OCI-M1 (cell line): Measurements from ENCODE around the gene SSPN.
A peak's percentile ranks its signal among the peaks of the same experiment; 100 is the strongest.
"Not testable (repeated sequence)": the region's sequence is repeated elsewhere in the genome, so short reads cannot be mapped to it uniquely, and the experiment has no call there.

ENCODE experiments used
- DNase-seq: peaks from one replicate; lab custom pipeline; 2025; lab: John Stamatoyannopoulos, UW

Gene SSPN

GRCh38 chr12:26229910-26230309 lies 34.5 kb downstream of the SSPN start:
- no peak for DNase-seq

DNA sequence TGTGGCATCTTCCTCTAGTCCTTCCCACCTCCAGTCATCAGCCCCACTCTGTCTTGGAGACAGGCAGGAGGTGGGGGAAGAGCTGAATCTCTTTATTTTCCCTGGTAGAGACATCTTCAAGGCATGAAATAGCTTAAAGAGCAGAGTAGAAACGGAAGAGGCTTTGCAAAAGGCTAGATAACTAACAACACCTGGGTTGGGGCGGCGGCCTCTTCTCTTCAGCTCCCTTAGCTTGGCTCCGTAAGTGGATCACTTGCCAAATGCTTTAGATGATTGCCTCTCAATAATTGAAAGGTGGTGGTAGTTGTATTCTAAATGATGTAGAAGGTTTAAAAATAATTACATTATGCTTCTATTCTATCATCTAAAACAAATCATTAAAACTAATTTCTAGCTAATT lies 36.1 kb downstream of the SSPN start:
- DNase-seq: no peak

DNA sequence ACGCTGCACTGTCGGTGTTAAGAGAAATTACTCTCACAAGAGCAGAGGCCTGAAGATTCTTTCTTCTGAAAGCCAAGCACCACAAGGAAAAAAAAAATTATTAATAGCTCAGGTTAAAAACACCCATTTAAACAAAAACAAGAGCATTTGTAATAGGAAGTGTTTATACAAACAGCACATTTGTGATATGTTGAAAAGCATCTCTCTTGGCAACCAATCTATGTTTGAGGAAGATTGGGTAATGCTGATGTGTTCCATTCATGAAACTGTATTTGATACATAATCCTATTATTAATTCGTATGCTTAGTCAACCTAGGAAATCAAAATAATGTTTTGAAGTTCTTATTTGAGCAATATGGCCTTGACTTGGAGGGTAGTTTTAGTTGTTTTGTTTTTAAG lies 36.5 kb downstream of the SSPN start:
- DNase-seq: no peak

DNA sequence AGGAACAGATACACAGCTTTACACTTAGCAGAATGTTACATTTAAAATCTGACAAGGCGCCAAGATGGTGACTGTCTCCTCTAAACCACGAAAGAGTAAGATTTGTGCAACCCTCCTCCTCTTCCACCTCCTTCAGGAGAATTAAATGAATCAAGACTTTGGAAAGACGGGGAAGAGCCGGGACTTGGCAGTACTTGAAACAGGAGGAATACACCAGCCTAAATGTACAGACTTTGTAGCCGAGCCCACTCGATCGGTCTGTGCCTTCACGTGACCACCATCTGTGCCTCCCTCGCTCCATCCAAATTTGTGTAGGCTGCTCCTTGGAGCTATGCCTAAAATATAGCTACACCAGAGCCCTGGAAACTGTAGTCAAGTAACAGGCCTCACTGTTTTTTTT lies 38.3 kb downstream of the SSPN start:
- no peak for DNase-seq

DNA sequence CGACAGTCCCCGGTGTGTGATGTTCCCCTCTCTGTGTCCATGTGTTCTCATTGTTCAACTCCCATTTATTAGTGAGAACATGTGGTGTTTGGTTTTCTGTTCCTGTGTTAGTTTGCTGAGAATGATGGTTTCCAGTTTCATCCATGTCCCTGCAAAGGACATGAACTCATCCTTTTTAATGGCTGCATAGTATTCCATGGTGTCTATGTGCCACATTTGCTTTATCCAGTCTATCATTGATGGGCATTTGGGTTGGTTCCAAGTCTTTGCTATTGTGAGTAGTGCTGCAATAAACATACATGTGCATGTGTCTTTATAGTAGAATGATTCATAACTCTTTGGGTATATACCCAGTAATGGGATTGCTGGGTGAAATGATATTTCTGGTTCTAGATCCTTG lies 40.1 kb downstream of the SSPN start:
- DNase-seq: not testable (repeated sequence)

- DNase-seq: no peak
Measured at GRCh38 chr12:26238341-26239121, 43.2 kb downstream of the SSPN start.

DNA sequence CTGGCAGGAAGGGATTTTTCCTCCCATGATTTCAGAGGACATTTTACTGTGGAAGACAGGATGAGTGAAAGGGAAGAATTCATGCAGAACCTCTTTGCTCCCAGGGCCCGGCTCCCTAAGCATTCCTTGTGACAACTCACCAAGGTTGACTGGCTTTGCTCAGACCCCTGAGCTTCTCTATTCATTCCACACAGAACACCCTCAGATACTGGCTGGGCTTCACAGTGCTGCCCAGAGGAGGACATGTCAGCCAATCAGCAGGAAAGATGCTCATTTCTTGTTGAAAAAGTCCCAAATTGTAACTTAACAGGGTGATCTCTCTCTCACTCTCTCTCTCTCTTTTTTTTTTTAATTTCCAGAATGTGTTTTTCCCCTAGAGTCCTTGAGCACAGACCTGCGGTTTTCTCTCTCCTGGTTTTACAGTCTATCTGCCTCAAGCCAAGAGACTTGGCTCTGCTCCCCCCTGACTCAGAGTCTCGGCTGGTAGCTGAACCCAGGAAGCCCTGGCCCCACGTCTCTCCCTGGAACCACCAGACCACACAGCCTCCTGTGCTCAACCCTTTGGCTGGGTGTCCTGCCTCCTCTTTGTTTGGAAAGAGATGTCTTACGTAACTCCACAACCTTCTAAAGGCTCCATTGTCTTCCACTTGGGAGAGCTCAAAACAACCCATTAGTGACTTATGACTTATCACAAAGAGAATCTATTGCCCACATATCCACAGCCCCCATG lies 43.9 kb downstream of the SSPN start:
- no peak for DNase-seq

DNA sequence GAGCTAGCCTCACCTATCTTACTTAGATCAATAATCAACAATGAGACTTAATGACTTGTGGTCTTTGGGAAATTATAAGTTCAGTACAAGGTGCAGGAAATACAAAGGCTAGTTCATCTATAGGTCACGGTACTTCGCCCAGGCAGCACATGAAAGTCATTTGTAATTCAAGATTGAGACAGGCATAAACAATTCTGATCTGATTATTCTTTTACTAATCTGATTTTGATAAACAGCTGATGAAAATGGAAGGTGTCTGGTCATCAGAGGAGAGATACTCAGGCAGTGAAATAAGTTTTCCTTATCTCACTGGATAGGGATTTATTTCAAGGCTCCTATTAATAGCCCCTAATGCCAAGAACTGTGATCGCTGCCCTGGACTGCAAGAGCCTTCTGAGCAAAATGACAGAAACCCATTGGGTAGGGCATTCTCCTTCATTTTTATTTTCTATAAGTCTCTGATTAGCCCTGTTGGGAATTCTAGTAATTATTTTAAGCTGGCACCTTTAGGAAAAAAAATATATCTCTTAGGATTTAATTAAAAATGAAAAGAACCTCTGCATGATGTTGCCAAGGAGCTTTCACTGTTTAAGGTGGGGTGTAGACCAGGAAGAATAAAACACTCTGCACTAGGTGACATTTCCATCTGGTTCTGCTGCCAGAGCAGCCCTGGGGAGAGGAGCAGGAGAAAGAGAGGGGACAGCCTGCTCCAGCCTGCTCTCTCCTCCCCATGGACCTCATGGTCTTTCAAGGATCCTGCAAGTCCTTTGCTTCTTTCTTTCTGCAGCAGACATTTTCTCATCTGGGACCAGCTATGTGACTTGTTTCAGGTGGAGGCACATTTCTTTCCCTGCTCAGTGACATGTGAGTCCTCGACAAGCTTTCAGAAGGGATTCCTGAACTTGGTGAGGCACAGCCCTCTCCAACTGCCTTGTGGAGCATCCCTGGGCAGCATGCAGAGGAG lies 44.8 kb downstream of the SSPN start:
- no peak for DNase-seq

DNA sequence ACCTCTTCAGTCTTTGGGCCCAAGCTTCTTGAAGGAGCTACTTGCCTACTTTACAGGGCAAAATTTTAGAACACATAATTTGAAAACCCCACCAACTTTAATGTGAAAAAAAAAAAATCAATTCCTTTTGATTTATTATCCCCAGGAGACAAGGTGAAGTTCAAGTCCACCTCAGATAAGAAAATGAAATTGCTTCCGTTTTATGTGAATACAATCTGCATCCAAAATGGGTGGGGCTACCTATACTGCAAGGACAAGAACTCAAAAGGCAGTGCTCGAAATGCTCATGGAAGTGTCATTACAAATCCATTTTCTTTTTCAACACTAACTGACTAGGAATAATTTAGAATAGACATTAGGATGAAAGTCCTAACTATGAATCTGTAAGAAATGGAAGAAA lies 45.7 kb downstream of the SSPN start:
- DNase-seq: no peak

GRCh38 chr12:26242683-26243082 lies 47.3 kb downstream of the SSPN start:
- DNase-seq: no peak

- no peak for DNase-seq
Measured at GRCh38 chr12:26244503-26244902, 49.1 kb downstream of the SSPN start.

DNA sequence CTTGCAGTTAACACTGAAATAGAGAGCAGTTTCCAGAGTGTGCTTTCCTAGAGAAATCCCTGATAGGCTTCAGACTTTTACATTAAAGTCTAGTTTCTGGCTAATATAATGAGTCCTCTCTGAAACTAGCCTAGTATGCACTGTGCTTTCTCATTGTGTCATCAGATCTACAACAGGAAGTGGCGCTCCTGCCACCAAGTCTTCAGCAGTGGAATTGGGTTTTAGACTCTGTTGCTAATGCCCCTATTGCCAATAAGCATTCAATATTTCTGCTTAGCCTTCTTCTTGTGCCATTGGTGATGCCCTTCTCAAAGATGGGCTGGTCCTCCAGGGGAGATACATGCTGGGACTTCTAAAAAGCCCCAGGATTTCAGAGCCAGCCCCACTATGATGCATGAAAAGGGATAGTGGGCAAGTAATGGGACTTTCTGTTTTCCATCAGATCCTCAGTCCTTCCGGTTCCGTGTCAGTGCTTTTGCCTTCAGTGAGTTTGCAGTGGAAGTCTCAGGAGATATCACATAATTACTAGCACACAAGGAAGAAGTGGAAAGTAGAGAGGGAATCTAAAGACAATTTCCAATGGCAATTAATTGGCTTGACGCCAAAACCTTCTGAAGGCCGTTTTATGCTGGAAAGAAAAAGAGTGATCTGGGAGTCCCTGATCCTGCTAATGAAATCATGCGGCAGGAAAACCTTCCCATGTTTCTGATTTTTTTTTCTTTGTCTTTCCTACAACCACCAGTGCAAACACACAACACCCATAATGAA lies 50.0 kb downstream of the SSPN start:
- peak; percentile 45 for DNase-seq

GRCh38 chr12:26246483-26247164 lies 51.3 kb downstream of the SSPN start:
- no peak for DNase-seq

DNA sequence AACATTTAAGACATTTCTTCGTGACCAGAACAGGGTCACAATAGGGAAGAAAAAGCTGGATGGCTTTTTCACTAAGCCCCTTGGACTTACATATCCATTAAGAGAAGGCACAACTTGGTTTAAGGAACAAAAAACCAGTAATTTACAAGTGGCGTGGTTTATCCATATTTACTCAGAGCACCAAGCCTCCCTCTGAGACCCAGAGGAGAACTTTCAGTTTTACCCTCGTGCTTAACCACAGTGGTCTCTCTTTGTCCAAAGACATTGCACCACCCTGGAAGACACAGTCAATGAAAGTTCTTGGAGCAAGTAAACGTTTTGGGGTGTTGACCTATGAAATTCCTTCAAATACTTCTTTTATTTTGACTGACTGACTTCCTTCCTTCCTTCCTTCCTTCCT lies 52.5 kb downstream of the SSPN start:
- DNase-seq: peak; percentile 62

- DNase-seq: no peak
Measured at GRCh38 chr12:26250801-26251200, 55.4 kb downstream of the SSPN start.

- no peak for DNase-seq
Measured at GRCh38 chr12:26251600-26251999, 56.2 kb downstream of the SSPN start.

DNA sequence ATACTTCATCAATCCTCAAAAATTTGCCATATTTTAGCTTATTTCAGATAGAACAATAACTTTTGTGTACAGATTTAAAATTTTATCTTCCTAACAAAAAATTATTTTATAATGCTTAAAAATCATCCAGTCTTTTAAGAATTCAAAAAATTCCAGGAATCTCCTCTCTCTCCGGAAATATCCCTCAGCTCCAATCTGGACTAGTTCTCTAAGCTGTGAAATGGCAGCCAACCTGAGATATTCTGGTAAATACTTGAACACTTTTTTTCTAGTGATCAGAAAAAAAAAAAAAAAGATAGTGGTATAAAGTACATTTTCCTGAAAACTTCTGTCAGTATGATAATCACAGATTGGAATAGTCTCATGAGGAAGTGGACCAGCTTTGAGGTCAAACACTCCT lies 57.6 kb downstream of the SSPN start:
- DNase-seq: no peak

DNA sequence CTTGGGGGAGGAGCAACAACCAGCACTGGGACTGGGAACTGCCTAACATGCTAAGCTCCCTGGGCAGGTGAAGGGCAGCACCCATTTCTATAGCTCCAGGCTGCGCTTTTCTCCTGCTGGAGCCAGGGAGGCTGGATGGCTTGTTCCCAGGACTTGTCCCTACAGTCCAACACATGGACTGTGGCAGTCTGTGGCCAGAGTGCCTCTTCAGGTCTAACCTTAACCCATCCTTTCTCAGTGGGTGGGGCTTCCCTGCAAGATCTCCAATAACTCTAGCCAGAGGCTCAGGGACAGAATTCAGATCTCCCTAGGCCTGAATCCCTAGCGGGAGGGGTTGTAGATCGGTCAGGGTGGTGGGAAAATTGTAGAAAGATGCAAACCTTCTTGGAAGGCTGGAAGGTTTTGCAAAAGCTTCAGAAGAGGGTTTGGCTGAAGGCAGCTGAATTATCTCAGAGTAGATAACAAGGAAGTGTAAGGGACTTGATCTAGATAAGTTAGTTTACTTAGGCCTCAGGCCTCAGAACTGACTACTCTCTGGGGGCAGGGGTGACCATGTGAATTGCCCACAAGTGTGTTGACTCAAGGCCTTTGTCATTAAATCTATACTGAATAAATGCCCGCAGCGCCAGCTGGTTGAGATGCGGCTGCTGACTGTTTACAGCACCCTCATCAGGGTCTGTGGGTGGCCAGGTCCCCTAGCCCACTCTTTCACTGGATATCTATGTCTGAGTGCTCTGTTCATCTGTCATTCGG lies 60.7 kb downstream of the SSPN start:
- DNase-seq: no peak

GRCh38 chr12:26264215-26264838 lies 69.0 kb downstream of the SSPN start:
- DNase-seq: peak; percentile 49

DNA sequence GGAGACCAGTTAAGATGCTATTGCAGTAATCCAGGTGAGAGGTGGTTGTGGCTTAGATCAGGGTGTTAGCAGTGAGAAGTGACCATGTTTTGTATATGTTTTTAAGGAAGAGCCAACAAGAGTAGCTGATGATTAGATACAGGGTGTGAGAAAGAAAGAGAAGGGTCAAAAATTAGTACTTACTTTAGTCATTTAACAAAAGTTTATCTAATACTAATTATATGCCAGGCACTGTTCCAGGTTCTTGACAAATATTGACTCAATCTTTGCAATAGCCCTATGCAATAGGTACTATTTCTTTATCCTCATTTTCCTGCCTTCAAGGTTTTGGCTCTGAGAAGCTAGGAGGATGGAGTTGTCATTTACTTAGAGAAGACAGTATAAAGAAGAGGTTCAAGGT lies 70.2 kb downstream of the SSPN start:
- no peak for DNase-seq
